GM18505 (cell line): ENCODE measurements around the gene SHCBP1L.

ENCODE experiments used
- ATAC-seq: cut with Tn5 transposase; IDR thresholded peaks from one replicate; pipeline ENCODE4 v1.9.1; 2021; ENCODE audit not compliant: unreplicated experiment
- POLR2A ChIP-seq: IDR thresholded peaks from 4 replicates; pipeline ENCODE4 v1.6.1; 2011; ENCODE audit warnings: borderline replicate concordance; ENCODE audit not compliant: insufficient read depth, insufficient read length; ENCODE audit errors: extremely low read depth

SHCBP1L gene

GRCh38 chr1:182861994-182862393, 91.0 kb downstream of the SHCBP1L start:
- no peak for TF ChIP-seq POLR2A

DNA sequence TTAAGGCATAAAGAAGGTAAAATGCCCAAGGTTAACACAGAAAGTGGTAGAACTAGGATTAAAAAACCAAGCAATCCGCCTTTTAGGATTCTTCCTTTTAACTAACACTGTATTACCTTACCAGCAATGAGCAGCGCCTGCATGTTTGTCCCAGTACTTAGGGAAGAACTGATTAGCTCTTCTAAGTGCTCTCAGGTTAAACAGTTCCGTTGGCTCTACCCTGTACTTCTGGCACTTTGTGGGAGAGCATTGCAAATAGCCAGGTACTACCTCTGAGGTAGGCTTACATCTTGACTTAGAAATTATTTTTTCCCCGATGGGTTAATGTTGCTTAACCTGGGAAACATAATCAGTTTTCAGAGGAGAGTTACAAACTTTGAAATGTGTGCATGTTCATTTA, 92.3 kb downstream of the SHCBP1L start:
- TF ChIP-seq POLR2A = no peak
- no peak for ATAC-seq

More at GRCh38 chr1:182861994-182862393, 91.0 kb downstream of the SHCBP1L start:
- no peak for ATAC-seq

DNA sequence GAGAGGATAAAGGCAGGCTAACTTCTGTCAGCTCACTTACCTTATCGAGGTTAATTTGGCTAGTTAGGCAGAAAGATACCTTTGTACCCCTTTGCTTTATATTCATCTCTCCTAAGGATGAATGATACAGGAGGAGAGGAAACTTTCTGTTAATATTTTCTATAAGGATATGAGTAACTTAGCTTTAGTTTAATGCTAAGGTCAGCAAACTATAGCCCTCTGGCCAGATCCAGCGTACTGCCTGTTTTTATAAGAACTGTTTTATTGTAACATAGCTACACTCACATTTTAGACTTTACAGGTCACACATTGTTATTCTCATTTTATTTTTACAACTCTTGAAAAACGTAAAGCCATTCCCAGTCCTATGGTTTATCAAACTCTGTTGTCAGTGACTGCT, 95.8 kb downstream of the SHCBP1L start:
- no peak for TF ChIP-seq POLR2A
- no peak for ATAC-seq

DNA sequence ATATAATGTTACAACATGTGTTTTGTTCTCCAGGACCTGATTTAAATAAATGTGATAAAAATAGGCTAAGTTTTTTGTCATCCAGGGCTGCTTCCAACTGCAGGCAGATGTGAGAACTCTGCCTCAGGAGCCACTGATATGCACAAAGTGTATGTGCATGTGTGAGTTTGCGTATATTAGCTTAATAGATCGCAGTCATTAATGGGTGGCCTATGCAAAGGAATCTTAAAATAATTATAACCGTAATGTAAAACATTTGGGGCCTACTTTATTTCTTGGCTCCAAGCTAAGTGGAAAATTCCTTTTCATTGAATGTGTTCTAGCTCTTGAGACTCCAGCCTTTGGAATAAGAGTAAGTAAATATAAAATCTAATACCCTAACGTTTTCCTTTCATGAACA, 97.1 kb downstream of the SHCBP1L start:
- ATAC-seq = no peak
- TF ChIP-seq POLR2A = no peak

GRCh38 chr1:182851825-182852224, 101.1 kb downstream of the SHCBP1L start:
- no peak for ATAC-seq
- TF ChIP-seq POLR2A = no peak

- TF ChIP-seq POLR2A = no peak
- ATAC-seq = no peak
Observed at GRCh38 chr1:182850319-182850718, 102.6 kb downstream of the SHCBP1L start.
